GM18519 (cell line): ENCODE measurements around the gene CFAP157.

ENCODE experiments used
- ATAC-seq: cut with Tn5 transposase; IDR thresholded peaks from one replicate; pipeline ENCODE4 v1.9.1; 2021; ENCODE audit warnings: mild to moderate bottlenecking, moderate library complexity; ENCODE audit not compliant: unreplicated experiment, low FRiP score

The CFAP157 gene

DNA sequence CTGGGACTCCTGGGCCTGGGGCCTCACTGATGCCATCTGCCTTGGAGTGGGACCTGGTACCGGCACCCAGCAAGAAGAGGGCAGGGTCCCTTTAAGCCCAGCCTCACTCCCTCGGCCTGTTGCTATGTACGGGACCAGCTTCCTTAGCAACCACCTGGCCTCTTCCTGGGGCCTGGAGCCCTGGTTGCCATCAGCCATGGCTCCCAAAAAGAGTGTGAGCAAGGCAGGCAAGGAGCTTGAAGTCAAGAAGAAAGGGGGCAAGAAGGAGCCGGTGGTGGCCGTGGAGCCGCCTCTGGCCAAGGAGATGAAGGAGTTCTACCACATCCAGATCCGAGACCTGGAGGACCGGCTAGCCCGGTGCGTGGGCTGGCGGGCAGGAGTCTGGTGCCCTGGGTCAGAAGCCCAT, at the start of gene CFAP157:
Gene CFAP157, plus strand, starts transcription at position 153 of the 406 bp plus-strand sequence. Its CDS starts 44 bp downstream, at position 197.
- no peak for ATAC-seq

- no peak for ATAC-seq
Observed at GRCh38 chr9:127658428-127658827, 48.4 kb upstream of the CFAP157 start.

GRCh38 chr9:127660886-127661741, 45.7 kb upstream of the CFAP157 start:
- no peak for ATAC-seq

GRCh38 chr9:127662617-127663016, 44.2 kb upstream of the CFAP157 start:
- no peak for ATAC-seq

GRCh38 chr9:127664324-127664677, 42.5 kb upstream of the CFAP157 start:
- no peak for ATAC-seq

DNA sequence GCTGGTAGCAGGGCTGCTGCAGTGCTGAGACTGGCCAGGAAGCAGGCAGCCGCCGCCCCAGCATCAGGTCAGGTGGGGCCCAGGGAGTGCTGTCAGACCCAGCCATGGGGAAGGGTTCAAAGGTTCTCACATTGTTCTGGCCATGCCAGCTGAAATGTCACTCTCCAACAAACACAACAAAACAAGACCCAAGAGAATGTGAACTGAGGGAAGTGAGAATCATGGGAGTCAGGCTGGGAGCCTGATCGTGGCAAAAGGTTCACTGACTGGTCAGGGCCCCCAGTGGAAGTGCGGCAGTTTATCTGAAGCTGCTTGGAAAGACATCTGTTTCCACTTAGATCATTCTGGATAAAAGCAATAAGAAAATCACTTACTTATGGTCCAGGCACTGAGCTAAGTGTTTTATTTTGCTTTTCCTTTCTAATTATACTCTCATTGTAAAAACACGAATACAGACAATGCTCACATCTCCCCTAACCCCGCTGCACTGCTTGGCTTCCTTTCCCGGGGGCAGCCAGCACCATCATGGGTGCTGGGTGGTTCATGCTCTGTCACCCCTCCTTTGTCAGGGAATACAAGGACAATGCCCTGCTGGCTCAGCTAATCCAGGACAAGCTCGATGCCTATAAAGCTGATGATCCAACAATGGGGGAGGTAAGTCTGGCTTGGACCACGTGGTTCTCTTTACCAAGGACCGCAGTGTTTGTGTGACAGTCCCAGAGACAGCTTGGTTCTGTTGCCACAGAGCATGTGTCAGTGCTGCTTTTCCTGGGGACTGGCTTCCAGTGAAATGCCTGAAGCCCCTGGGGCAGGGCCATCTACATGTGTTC, 41.9 kb upstream of the CFAP157 start:
- ATAC-seq = no peak

DNA sequence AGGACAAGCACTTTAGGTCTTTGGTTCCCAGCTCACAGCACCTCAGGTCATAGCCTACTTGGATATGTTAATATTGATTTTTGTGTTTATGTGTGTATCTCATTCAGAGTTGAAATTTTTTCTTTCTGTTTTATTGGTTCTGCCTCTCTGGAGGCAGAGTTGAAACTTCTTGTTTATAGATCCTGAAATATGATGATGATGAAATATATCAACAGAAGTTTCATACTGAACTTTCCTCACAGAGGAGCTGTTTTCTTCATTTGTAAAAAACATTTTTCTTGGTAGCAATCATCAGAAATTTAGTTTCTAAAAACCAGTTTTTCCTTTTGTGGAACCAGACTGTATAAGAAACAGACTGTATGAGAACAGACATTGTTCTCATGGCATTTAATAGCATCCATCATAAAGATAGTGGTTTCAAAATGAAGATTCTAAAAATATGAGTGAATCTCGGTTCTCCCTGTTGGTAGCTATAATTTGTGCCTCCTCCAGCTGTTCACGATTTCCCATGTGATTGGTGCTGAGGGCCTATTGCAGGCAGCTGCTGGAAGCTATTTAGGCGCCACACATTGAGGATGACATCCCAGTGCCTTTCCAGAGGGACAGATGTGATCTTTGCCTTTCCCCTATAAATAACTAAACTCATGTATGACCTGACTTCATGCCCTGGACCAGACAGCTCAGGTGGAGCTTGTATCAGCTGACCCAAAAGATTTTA, 39.5 kb upstream of the CFAP157 start:
- ATAC-seq = no peak

DNA sequence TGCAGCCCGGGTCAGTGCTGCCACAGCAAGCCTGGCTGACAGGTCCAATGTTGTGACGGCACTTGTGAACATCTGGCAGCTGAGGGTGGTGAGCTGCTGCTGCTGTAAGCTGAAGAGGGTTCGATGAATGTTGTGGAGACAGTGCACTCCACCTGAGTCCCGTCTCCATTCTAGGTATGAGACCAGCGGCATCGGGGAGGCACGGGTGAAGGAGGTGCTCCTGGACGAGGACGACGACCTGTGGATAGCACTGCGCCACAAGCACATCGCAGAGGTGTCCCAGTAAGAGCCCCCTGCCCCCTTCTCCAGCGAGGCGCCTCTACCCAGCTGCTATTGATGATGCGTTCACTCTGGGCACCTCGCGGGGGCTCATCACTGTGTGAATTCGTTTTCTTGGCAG, 38.9 kb upstream of the CFAP157 start:
- ATAC-seq = no peak

DNA sequence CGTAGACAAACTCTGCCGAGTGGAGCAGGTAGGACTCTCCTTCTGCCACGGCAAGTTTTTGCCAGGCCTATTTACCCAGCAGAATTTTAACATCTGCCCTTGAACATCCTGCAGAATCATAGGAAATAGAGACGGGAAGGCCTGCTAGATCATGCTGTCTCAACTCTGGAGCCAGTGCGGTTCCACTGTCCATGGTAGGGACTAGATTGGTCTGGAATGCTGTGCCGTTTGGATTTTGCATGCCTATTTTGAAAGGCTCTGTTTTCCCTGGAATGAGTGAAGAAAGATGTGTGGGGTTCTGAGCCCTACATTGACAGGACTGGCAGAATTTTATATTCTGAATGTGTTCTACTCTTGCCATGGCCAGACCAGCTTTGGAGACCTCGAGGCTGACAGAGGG, 33.6 kb upstream of the CFAP157 start:
- no peak for ATAC-seq

DNA sequence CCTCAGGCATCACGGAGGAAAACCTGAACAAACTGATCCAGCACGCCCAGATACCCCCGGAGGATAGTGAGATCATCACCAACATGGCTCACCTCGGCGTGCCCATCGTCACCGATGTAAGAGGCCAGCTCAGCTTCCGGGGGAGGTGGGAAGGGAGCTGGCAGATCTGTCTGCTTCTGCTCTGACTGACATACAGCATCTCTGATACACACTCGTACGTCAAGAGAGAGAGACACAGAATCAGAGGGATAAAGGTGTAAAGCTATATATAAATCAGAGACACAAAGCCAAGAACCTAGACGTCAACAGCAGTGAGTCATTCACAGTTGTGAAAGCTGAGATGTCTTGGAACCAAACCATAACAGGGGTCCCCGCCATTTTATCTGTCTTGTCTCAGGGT, 30.1 kb upstream of the CFAP157 start:
- ATAC-seq = no peak

DNA sequence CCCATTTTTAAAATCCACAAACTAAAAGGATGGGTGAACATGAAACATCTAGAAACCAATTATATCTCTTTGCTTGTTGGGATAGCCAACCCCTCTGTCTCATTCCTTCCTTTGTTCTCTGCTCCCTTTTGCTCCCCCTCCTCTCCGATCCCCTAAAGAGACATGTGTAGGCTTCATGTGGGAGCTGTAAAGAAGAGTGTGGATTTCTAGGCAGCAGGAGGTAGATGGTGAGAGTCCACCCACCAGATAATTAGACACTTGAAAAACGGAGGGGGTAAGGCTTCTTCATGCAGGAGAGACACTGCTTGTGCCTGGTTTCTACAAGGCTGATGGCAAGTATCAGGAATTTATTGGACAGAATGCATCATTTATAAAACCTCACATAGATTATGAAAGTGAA, 27.3 kb upstream of the CFAP157 start:
- no peak for ATAC-seq

DNA sequence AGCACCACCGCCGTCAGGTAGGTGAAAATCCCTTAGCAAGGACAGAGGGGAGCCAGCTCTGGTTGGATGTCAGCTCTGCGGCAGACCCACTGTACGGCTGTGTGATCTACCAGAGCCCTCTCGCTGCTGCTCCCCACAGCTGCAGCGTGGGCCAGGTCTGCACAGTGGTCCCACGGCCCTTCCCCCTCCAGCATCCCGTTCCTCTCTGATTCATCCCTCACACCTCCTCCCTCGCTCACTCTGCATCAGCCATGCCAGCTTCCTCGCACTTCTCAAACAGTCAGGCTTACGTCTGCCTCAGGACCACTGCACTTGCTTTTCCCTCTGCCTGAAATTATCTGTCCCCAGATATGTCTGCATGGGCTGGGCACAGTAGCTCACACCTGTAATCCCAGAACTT, 26.6 kb upstream of the CFAP157 start:
- no peak for ATAC-seq

GRCh38 chr9:127680846-127681245, 25.9 kb upstream of the CFAP157 start:
- no peak for ATAC-seq

DNA sequence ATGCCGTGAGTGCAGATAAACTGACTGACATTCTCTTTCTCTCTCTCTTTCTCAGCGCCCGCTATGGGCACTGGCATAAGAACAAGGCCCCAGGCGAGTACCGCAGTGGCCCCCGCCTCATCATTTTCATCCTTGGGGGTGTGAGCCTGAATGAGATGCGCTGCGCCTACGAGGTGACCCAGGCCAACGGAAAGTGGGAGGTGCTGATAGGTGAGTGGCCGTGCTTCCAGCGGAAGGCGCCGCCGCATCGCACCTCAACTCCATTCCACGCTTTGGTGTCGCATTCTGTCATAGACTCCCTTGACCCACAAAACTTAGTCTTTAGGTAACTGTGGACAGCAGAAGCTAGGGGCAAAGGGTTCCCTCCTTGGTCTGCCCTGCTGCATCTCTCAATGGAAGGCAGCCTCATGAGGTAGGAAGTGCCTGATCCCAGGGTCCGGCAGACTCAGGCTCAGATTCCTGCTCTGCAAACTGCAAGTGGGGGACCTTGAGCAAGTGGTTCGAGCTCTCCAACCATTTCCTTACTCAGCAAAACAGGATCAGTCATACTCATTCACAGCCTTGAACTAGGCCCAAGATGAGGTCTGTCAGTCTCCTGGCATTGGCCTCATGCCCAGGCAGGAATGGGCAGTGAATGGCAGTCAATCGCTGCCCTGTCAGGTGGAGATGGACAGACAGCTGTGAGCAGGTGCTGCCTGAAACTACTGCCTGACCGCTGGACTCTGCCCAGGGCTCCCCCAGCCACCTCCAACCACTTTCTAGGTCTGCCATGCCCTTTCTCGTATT, 24.2 kb upstream of the CFAP157 start:
- no peak for ATAC-seq

DNA sequence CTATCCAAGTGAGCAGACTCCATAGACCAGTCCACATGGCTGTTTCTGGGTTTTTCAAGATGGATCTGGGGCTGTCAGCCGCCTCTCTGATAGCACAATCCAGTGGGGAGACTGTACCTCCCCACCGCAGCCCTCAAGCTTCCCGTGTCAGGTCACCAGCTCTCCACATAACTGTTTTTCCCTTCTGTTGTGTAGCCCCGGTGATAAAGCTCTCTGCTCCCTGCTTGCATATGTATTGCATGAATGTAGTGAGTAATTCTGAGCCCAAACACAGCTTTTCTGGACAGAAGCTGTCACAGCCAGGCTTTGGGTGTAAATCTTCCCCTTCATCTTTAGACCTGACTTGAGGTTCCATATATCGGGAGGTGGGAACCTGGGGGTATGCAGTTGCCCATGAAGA, 23.1 kb upstream of the CFAP157 start:
- no peak for ATAC-seq

DNA sequence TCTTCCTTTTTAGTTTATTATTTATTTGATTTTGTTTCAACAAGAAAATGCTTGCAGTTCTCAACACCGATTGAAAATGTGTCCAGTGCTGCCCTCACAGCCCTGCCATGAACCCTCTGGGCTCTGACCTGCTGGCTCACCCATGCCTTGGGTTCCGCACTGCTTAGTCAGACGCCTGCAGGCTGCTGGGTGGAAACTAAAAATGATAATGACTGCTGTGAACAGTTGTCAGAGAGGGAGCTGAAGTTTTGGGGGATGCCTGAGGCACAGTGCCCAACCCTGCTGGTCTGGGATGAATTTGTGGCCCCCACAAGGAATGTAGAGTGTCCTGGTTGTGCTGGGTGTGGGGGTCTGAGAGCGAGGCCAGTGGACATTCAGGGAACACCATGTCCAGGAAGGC, 22.2 kb upstream of the CFAP157 start:
- ATAC-seq = no peak

- ATAC-seq = no peak
Observed at GRCh38 chr9:127686461-127687393, 20.1 kb upstream of the CFAP157 start.

DNA sequence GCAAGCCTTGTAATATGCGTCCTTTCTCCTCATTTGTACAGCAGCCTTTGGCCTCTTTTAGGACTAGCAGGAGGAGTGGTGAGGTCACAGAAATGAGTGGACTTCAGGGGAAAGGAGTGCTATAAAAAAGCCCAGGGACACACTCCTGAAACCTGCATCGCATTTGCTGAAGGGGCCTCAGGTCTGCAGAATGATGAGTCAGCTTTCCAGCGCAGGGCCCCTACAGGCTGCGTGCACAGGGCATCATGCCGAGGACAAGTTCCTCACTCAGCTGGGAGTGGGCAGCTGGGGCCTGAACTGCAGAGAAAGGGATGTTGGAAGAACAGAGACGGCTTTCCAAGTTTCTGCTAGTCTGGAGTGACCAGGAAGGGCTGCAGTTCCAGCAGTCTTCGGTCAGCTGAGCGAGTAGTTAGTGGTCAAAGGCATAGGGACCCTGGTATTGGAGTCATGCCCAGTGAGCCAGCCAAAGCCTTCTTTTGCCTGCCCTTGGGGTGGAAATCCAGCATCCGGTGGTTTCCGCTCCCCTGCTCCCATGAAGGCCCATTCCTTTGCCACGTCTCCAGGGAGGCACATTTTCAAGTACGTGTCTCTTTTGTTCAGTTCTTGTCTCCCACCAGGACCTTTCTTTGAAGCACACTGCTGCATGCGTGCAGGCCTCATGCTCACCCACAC, 17.3 kb upstream of the CFAP157 start:
- no peak for ATAC-seq

- no peak for ATAC-seq
Observed at GRCh38 chr9:127690735-127691134, 16.1 kb upstream of the CFAP157 start.
